Measurements from ENCODE around the gene PHYH.
A peak's percentile ranks its signal among the peaks of the same experiment; 100 is the strongest.
"Not testable (repeated sequence)": the region's sequence is repeated elsewhere in the genome, so short reads cannot be mapped to it uniquely, and the experiment has no call there.

PHYH gene

DNA sequence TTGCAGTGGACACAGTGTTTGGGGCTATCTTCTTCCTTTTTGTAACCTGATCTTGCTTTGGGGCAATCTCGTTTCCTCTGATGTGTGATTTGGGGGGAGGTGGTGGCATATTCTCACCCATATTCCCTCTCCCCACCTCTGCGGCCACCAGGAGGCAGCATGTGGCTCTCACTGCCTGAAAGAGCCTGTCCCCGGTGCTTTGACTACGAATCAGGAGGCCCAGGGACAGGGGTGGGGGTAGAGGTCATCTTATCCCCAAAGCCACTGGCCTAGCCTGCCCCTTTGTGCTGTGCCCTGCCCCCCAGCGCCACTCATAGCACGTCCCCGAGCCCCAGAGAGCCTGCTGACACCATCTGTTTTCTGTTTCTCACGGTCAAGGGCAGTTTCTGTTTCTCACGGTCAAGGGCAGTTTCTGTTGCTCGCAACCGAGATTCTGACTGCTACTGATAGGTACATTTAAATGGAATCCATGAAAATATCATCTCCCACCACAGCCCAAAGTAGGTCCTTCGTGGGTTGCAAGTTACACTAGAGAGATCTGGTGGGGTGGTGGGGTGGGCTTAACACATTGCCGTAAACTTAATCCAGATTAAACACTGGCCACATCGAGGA is 28.2 kb downstream of the PHYH start:
- peak; percentile 19 for DNase-seq (ENCODE audit: low read depth)

DNA sequence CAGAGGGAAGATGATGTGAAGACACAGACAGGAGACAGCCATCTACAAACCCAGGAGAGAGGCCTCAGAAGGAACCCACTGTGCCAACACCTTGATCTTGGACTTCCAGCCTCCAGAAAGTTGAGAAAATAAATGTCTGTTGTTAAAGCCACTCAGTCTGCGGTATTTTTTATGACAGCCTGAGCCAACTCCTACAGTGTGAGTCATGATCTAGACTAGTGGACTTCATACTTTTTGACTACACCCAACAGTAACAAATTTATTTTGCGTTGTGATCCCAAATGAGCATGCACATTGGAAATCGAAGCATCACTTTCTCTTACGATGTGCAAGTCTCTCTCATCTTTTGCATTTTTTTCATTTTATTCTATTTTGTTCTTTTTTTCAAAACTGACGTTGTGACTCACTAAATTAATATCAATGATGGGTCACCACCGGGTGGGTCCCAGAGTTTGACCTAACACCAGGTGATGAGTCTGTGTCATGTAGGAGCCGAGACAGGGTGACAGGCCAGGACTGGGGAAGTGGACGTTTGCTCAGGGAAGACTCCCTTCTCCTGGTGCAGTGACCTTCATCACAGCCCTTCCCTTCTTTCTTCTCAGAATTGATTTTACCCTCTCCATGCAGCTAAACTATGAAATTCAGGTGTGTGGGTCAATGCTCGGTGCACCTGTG is 28.9 kb downstream of the PHYH start:
- no peak for DNase-seq (ENCODE audit: low read depth)

DNA sequence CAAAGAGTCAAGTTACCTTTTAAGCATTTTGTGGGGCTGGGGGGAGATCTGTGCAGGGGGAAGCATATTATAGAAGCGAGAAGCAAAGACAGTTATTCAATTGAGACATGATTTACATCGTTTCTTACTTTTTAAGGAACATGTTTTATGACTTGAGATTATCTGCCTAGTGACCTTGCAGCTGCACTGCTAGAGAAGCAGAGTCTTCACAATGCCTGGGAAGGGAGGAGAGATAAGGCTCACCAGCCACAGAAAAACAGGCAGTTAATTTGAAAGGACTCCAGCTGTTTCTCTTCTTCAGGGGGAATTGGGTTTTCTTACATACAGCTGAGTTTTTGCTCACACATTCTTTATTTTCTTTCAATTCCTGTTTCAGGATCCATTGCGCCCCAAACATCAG is 31.0 kb downstream of the PHYH start:
- no peak for DNase-seq (ENCODE audit: low read depth)

DNA sequence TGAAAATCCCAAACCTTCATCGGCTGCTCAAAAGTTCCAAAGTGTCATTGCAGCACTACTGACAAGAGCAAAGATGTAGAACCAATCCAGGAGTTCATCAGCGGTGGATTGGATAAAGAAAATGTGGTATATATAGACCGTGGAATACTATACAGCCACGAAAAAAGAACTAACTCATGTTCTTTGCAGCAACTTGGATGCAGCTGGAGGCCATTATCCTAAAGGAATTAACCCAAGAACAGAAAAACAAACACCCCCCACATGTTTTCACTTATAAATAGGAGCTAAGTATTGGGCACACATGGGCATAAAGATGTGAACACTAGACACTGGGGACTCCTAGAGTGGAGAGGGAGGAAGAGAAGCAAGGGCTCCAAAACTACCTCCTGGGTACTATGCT is 31.6 kb downstream of the PHYH start:
- no peak for DNase-seq (ENCODE audit: low read depth)

DNA sequence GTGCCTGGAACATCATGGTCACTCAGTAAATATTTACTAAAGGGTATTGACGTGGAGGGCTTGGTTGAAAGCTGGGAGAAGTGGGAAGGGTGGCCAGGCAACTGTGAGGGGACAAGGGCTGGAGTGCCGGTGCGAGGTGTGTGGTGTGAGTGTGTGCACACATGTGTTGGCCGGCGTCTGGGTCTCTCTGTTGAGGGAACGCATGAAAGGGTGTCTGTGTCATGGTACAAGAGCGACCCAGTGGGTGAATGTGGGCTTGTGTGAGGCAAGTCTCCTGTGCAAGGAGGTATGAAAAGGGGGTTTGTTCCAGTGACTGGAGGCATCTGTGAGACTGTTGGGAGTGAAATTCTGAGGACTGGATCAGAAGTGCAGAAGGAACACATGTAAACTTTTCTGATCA is 36.3 kb downstream of the PHYH start:
- DNase-seq (ENCODE audit: low read depth), result no peak

DNA sequence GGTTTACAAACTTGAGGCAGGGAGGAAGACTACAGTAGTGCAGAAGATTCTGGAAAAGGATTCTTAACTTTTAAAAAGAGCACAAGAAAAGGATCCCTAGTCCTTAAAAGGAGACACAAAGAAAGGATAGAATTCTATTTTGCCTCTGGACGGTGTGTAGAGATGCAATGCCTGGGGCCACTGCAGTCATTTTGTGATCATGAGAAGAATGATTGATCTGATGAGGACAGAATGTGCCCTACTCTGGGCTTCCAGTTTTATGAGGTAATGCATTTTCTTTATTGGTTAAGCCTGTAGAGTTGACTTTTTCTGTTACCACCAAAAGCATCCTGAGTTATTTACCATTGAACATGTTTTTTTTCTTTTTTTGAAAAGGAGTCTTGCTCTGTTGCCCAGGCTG is 37.4 kb downstream of the PHYH start:
- no peak for DNase-seq (ENCODE audit: low read depth)

DNA sequence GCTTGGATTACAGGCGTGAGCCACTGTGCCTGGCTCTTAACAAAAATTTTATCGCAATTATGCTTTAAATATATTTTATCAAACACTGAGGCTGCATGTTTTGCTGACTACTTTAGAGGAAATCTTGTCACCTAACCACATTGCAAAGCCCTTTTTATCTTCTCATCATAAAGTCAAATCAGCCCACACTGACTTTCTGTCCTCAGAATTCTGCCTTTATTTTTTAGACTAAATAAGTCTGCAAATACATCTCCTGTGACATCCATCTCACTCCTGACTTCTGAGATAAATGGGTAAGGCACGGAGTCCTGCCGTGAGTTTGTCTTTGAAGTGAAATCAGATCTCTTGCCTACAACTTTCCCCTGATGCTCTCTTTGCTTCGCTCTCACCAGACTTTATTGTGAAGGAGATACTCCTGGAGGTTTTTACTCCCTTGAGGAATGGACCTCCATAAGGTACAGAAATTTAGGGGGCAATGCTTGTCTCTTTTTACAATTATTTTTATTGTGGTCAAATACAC is 42.2 kb downstream of the PHYH start:
- DNase-seq (ENCODE audit: low read depth), result no peak

DNA sequence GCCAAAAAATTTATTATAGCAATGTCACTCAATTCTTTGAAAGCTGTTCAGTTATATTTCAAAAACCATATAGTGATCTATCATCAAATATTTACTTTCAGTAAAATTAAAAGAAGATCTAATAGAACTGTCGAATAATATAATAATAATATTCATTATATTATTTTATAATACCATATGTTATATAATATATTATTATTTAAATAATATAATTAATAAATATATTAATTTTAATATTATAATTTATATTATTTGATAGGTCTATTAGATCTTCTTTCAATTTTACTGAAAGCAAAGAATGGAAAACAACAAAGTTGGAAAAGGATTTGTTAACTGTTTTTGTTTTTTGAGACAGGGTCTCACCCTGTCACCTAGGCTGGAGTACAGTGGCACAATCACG is 43.2 kb downstream of the PHYH start:
- DNase-seq (ENCODE audit: low read depth), result no peak

DNA sequence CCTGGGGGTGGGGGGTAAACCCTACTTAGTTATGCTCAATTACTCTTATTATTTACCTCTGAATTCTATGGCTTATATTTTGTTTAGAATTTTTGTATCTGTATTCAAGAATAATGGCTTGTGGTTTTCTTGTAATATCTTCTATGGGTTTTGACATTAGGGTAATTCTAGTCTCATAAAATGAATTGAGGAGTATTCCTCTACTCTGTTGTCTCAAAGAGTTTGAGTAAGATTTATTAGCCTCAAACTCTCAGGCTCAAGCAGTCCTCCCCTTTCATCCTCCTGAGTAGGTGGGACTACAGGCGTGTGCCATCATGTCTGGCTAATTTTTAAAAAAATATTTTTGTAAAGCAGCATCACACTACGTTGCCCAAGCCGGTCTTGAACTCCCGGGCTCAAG is 46.1 kb downstream of the PHYH start:
- no peak for DNase-seq (ENCODE audit: low read depth)

DNA sequence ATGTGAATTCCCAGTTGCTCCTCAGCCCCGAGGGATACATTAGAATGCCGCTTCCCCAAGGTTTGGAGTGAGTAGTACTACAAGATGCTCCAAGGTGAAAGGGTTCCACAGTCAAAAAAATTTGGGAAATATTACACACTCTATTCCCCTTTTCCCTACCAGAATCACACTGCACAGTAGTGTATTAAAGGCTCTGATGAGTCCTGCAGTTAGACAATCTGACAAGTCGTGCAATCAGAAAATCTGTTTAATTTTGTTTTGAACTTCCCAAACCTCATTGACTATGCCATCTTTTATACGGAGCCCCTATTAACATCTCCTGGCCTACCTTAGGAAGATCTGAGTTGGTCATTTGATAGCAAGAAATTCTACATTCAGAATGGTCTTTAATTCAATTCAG is 52.1 kb downstream of the PHYH start:
- no peak for DNase-seq (ENCODE audit: low read depth)

DNA sequence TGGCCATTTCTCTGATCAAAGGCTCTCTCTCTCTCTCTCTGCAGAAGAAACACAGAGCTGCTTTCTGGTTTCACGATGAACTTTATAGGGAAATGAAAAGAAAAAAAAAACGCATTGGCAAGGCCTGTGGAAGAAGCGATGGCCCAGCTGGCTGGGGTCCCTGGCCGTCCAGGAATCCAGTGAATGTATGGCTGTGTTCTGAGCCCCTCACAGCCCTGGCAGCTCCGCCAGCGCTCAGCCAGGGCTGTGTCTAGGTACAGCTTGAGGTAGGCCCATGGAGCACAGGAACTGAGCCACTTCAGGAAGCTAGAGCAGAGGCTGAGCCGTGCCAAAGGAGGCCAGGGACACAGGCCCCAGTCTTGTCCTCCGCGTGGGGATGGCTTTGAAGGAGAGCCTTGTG is 52.6 kb downstream of the PHYH start:
- no peak for DNase-seq (ENCODE audit: low read depth)

DNA sequence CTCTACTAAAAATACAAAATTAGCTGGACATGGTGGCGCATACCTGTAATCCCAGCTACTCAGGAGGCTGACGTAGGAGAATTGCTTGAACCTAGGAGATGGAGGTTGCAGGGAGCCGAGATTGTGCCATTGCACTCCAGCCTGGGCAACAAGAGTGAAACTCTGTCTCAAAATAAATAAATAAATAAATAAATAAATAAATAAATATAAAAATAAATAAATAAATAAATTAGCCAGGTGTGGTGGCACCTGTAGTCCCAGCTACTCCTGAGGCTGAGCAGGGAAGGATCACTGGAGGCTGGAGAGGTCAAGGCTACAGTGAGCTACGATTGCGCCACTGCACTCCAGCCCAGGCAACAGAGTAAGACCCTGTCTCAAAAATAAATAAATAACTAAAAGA is 57.6 kb downstream of the PHYH start:
- DNase-seq (ENCODE audit: low read depth), result not testable (repeated sequence)

DNA sequence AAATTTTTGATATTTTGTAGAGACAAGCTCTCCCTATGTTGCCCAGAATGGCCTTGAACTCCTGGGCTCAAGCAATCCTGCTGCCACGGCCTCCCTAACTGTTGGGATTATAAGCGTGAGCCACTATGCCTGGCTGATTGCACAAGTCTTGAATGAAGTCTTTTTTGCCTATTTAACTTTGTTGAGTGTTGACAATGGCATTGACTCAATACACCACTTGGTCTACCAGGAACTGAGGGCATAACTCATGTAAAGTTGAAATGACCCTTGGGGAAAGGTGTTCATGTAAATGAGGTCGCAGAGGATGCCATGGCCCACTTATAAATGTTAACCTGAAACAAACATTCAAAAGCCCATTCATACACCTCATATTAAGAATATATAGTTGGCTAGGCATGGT is 58.3 kb downstream of the PHYH start:
- DNase-seq (ENCODE audit: low read depth), result no peak

DNA sequence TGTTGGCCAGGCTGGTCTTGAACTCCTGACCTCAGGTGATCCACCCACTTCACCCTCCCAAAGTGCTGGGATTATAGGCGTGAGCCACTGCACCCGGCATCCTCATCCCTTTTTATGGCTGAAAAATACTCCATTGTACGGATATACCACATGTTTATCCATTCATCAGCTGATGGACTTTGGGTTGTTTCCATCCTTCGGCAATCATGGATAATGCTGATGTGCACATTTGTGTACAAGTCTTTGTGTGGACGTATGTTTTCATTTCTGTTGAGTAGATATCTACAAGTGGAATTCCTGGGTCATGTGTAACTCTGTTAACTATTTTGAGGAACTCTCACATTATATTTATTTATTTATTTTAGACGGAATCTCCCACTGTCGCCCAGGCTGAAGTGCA is 59.9 kb downstream of the PHYH start:
- DNase-seq (ENCODE audit: low read depth), result no peak

DNA sequence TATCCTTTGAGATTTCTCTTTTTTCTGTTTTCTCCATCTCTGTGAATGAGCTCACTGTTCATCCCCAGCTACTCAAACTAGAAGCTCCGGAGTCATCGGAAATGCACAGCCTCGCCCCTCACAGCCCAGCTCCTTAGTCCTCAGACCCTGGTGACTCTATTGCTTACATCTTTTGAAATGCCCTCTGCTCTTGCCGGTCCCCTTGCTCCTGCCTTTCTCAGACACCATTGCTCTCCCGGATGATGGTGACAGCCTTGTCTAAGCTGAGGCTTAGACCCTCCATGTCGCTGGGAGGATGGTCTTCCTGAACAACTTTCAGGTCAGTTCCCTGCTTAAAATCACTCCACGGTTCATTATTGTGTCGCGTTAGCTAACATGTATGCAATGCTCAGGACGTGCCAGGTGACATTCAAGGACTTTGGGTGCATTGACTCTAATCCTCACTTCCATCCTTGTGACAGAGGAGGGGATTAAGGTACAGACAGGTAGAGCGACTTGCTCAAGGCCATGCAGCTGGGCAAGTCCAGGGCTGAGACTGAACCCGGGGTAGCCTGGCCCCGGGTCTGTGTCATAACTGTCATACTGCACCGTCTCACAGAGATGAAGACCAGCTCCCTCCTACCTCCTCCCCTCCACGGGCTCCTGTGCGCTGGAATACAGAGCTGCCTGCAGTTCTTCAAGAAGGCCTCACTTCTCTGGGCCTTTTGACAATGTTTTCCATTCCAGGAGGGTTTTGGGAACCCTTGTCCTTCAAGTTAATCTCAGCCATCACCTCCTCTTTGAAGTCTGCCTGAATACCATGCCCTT is 61.4 kb downstream of the PHYH start:
- DNase-seq (ENCODE audit: low read depth), result no peak

DNA sequence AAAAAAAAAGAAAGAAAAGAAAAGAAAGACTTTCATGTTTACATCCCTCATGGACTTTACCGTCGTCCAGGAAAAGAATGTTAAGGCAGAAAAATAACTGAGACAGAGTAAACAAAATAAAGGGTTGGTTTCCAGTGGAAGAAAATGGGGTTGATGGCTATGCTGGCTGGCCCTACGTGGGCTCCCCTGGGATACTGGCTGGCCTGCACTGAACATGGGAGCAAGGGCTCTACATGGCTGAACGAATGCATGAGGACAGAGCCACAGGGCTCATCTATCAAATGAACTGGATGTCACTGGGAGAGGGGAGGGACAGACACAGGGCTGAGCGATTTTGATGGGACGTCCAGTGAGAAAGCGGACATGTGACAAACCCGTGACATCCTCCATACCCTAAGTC is 63.2 kb downstream of the PHYH start:
- no peak for DNase-seq (ENCODE audit: low read depth)

DNA sequence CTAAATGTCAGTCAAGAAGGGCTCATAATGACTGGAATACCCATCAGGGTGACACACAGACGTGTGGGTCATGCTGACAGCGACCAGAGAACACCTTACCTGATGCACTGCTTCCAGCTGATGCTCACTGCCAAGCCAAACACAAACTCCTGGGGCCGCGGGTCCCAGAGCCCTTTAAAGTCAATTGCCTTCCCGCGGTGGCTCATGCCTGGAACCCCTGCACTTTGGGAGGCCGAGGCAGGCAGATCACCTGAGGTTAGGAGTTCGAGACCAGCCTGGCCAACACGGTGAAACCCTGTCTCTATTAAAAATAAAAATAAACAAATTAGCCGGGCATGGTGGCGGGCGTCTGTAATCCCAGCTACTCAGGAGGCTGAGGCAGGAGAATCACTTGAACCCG is 65.1 kb downstream of the PHYH start:
- not testable (repeated sequence) for DNase-seq (ENCODE audit: low read depth)

DNA sequence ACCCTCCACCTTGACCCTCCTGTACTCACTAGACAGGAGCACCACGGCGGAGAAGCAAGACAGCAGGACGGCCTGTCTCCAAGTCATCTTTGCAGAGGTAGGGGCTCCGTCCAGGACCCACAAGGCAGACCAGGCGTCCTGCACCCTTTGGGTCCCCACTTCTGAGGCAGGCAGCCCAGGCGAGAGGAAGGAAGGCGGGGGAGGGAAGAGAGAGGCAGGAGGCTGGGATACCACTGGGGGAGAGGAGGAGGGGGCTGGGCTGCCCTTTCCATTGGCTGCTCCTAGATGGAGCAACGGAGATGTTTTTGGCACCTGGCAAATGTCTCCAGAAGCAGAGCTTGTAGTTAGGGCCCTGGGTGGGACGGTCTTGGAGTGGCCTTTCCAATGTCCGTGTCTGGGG is 65.7 kb downstream of the PHYH start, which contains the start of gene UCMA:
UCMA (minus strand) TSS at position 203 of the 400 bp plus-strand sequence; CDS start at position 87, 116 bp downstream.
- no peak for DNase-seq (ENCODE audit: low read depth)

DNA sequence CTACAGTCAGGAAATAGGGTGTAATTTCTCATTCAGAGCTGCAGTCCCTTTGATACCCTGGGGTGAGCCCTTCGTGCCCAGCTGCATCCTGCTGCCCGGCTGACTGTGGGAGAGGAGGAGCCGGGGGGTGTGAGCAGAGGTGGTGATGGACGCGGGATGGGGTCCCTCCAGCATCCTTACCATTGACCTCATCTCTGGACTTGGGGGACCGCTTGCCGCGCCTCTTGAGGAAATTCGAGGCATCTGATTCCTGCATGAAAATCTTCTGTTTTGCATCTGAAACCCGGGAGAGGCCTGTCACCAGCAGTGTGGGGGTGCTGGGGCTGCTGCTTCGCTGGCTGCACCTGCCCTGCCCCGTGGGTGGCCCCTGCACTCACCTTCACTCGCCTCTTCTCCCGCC is 66.5 kb downstream of the PHYH start:
- DNase-seq (ENCODE audit: low read depth), result no peak

DNA sequence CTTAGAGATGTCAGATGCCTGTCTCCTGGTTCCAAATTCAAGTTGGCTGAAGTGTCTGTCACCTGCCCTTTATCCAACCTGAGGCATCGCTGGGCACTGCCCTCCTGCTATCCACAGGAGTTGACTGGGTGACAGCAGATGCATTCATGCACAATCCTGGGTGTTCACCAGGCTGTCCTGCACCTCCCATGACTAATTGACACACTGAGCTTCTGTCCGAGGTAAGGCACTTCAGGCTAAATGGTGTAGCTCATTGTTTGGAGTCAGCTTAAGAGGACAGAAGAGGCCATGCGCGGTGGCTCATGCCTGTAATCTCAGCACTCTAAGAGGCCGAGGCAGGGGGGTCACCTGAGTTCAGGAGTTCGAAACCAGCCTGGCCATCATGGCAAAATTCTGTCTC is 68.1 kb downstream of the PHYH start:
- no peak for DNase-seq (ENCODE audit: low read depth)

DNA sequence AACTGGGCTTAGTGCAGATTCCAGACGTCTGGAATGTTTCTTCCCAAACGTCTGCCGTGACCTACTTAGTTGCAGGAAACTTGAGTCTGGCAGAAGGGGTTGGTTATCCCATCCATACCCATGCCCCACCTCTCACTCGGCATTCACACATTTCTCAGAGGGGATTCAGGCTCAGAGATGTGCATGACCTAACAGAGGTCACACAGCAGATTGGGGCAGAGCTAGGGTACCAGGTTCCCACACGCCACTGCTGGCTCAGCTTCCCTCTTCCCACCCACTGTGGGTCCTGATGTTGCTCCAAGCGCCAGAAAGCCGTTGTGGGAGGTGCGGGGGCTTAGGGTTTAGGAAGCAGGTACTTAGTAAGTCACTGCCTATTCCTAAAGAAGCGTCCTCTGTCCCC is 68.7 kb downstream of the PHYH start:
- DNase-seq (ENCODE audit: low read depth), result no peak
